Neural progenitor cell (in vitro differentiated cells): ENCODE measurements around the gene HPF1. TPM values are rescaled to one million over a fixed set of nuclear protein-coding genes. Genes with fewer than 3 reads are reported as not detected.

Experiments used
- DNase-seq: peaks from one replicate; pipeline ENCODE4 v3.0.0-alpha.2; 2016; ENCODE audit warnings: low spot score
- H2AFZ ChIP-seq: fragments of 200-600 bp; sonication (generic); replicated peaks from 2 replicates; pipeline ENCODE4 v1.6.1; 2016; ENCODE audit warnings: antibody characterized with exemption
- H3F3A ChIP-seq: fragments of 200-600 bp; sonication (generic); 2 replicates; pipeline ENCODE4 v1.6.1; 2016; ENCODE audit warnings: antibody characterized with exemption, low read depth
- H3K27ac ChIP-seq: fragments of 200-600 bp; sonication (generic); 2 replicates; pipeline ENCODE4 v1.5.1; 2016; ENCODE audit warnings: mild to moderate bottlenecking
- H3K27me3 ChIP-seq: fragments of 200-600 bp; sonication (generic); 2 replicates; pipeline ENCODE4 v1.6.1; 2016; ENCODE audit warnings: mild to moderate bottlenecking, moderate library complexity
- H3K36me3 ChIP-seq: fragments of 200-600 bp; sonication (generic); 2 replicates; pipeline ENCODE4 v1.5.1; 2016
- H3K4me1 ChIP-seq: fragments of 200-600 bp; sonication (generic); 2 replicates; pipeline ENCODE4 v1.6.1; 2016; ENCODE audit warnings: mixed run types
- H3K4me2 ChIP-seq: fragments of 200-600 bp; sonication (generic); 2 replicates; pipeline ENCODE4 v1.6.1; 2016
- H3K4me3 ChIP-seq: fragments of 200-600 bp; sonication (generic); 2 replicates; pipeline ENCODE4 v1.5.1; 2016
- H3K79me2 ChIP-seq: fragments of 200-600 bp; sonication (generic); 2 replicates; pipeline ENCODE4 v1.6.1; 2016; ENCODE audit warnings: low read depth
- H3K9ac ChIP-seq: fragments of 200-600 bp; sonication (generic); 2 replicates; pipeline ENCODE4 v1.6.1; 2016
- H3K9me3 ChIP-seq: fragments of 200-600 bp; sonication (generic); 2 replicates; pipeline ENCODE4 v1.5.1; 2016; ENCODE audit warnings: low read depth
- H4K20me1 ChIP-seq: fragments of 200-600 bp; sonication (generic); 2 replicates; pipeline ENCODE4 v1.6.1; 2016; ENCODE audit warnings: low read depth
- H3K27ac Mint-ChIP-seq: 3 replicates; pipeline ENCODE4 v1.8.0; 2021; ENCODE audit warnings: mixed read lengths
- H3K27me3 Mint-ChIP-seq: 2 replicates; pipeline ENCODE4 v1.8.0; 2022; ENCODE audit warnings: low read depth, mild to moderate bottlenecking, inconsistent platforms, moderate library complexity, mixed read lengths; ENCODE audit not compliant: insufficient read depth
- H3K36me3 Mint-ChIP-seq: 3 replicates; pipeline ENCODE4 v1.8.0; 2021; ENCODE audit warnings: mixed read lengths
- H3K4me1 Mint-ChIP-seq: 3 replicates; pipeline ENCODE4 v1.8.0; 2021; ENCODE audit warnings: mixed read lengths
- H3K4me3 Mint-ChIP-seq: 3 replicates; pipeline ENCODE4 v1.8.0; 2021; ENCODE audit warnings: mild to moderate bottlenecking, moderate library complexity, mixed read lengths
- H3K9me3 Mint-ChIP-seq: 3 replicates; pipeline ENCODE4 v1.8.0; 2020; ENCODE audit warnings: mixed read lengths
- EZH2 ChIP-seq: fragments of 200-600 bp; sonication (generic); IDR thresholded peaks from 2 replicates; pipeline ENCODE4 v1.6.1; 2017; ENCODE audit warnings: antibody characterized with exemption, mild to moderate bottlenecking, moderate library complexity
- EZH2phosphoT487 ChIP-seq: fragments of 200-600 bp; sonication (generic); IDR thresholded peaks from 2 replicates; pipeline ENCODE4 v1.6.1; 2017; ENCODE audit warnings: antibody characterized with exemption
- total RNA-seq: library from RNA; depleted of rRNA; stranded (reverse); fragments of >200 nt; gene quantifications from 2 replicates; pipeline ENCODE4 v1.2.3, GENCODE V29; 2015; ENCODE audit warnings: low replicate concordance
- TF ChIP-seq, protein P1 (sequence below): fragments of 200-600 bp; sonication (generic); IDR thresholded peaks from 2 replicates; pipeline ENCODE4 v1.5.1; 2017; ENCODE audit warnings: antibody characterized with exemption, mild to moderate bottlenecking

Gene HPF1
- total RNA-seq, 1 donor from 2014 or later: 131 TPM

- Histone ChIP-seq H3K9me3 (no peaks in the 10 kb centered on the region), H4K20me1 (no peaks in the 10 kb centered on the region), H3K4me2 (peak overlapping the region; percentile 75), H3K4me1 (no peaks in the 10 kb centered on the region), H3K79me2 (no peaks in the 10 kb centered on the region), H3K27ac (no peak overlapping the region), H3K36me3 (no peaks in the 10 kb centered on the region), H3K4me3 (peak overlapping the region; percentile 41), H2AFZ (peak overlapping the region; percentile 58), H3K9ac (no peak overlapping the region), H3F3A (peaks cover 4% of the 10 kb centered on the region), H3K27me3 (peaks cover 44% of the 10 kb centered on the region)
- Mint-ChIP-seq H3K27ac (no peak overlapping the region), H3K27me3 (peaks cover 16% of the 10 kb centered on the region), H3K9me3 (no peaks in the 10 kb centered on the region), H3K36me3 (no peaks in the 10 kb centered on the region), H3K4me3 (peak overlapping the region; percentile 78), H3K4me1 (peaks cover 14% of the 10 kb centered on the region)
- DNase-seq: peak; percentile 81
- TF ChIP-seq, protein P1, sequence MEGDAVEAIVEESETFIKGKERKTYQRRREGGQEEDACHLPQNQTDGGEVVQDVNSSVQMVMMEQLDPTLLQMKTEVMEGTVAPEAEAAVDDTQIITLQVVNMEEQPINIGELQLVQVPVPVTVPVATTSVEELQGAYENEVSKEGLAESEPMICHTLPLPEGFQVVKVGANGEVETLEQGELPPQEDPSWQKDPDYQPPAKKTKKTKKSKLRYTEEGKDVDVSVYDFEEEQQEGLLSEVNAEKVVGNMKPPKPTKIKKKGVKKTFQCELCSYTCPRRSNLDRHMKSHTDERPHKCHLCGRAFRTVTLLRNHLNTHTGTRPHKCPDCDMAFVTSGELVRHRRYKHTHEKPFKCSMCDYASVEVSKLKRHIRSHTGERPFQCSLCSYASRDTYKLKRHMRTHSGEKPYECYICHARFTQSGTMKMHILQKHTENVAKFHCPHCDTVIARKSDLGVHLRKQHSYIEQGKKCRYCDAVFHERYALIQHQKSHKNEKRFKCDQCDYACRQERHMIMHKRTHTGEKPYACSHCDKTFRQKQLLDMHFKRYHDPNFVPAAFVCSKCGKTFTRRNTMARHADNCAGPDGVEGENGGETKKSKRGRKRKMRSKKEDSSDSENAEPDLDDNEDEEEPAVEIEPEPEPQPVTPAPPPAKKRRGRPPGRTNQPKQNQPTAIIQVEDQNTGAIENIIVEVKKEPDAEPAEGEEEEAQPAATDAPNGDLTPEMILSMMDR: peak; percentile 50
- TF ChIP-seq EZH2phosphoT487 (peak; percentile 32), EZH2 (peak; percentile 56)
Observed at GRCh38 chr4:169791527-169792156, 33.9 kb upstream of the HPF1 start.

GRCh38 chr4:169791062-169791461, 33.3 kb upstream of the HPF1 start:
- no peaks in the 10 kb centered on the region for H3K36me3 Mint-ChIP-seq
- Histone ChIP-seq H3K79me2 (no peaks in the 10 kb centered on the region), H3K27me3 (peaks cover 44% of the 10 kb centered on the region), H3K9me3 (no peaks in the 10 kb centered on the region), H3K9ac (no peak overlapping the region), H4K20me1 (no peaks in the 10 kb centered on the region), H3F3A (peaks cover 4% of the 10 kb centered on the region), H2AFZ (no peak overlapping the region), H3K4me1 (no peaks in the 10 kb centered on the region), H3K4me2 (peak overlapping the region; percentile 75), H3K27ac (no peak overlapping the region), H3K4me3 (peak overlapping the region; percentile 41), H3K36me3 (no peaks in the 10 kb centered on the region)
- DNase-seq: no peak
- H3K4me3 Mint-ChIP-seq: peak overlapping the region; percentile 78
- H3K27me3 Mint-ChIP-seq: peaks cover 17% of the 10 kb centered on the region
- TF ChIP-seq EZH2: no peak
- peak; percentile 12 for TF ChIP-seq EZH2phosphoT487
- H3K4me1 Mint-ChIP-seq: peaks cover 14% of the 10 kb centered on the region
- H3K27ac Mint-ChIP-seq: no peak overlapping the region
- no peaks in the 10 kb centered on the region for H3K9me3 Mint-ChIP-seq

DNA sequence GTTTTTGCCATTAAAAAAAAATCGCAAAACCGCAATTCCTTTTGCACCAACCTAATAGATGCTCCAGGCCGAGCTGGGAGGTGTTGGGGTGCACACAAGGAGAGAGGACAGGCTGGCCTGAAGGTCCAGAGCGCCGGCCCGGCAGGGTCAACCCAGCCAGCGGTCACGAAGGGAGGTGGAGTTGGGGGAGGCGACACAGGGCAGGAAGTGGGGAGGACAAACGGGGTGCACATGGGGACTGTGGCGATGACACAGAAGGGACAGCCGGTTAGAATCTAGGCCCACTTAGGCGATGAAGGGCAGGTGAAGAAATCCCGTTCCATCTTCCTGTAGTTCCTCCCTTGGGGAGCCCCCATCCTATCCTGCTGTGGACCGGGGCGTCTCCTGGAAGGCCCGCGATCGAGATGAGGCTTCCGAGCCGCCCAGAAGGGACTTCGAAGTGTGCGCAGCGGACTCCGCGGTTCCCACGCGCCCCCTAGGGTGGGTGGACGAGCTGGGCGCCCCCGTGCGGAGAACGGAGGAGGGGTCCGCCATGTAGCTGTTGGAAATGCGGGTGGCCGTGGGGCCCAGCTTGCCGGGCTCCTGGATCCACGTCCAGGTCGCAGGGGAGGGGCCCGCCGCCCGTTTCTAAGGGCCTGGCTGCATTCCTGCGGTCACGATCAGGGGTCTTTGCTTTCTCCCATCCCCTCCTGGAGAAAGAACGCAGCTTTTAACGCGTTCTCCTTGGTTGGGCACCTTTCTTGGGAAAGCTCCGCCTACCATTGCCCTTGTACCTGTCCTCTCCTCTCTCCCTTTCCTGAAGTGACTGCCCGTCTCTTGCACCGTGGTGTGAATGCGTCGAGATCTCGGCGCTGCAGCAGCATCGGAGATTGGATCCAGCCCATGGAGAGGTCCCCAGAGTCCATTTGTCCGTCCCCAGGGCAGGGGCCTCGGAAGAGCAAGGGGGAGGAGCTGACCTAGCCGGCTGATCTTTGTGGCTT, 17.0 kb upstream of the HPF1 start:
- no peak overlapping the region for H3K9ac ChIP-seq
- no peaks in the 10 kb centered on the region for H3K4me1 ChIP-seq
- no peak for TF ChIP-seq EZH2phosphoT487
- TF ChIP-seq, protein P1: peak; percentile 16
- TF ChIP-seq EZH2: no peak
- peaks cover 2% of the 10 kb centered on the region for H3K9me3 Mint-ChIP-seq
- H2AFZ ChIP-seq: no peak overlapping the region
- no peaks in the 10 kb centered on the region for H3K79me2 ChIP-seq
- no peaks in the 10 kb centered on the region for H3K4me1 Mint-ChIP-seq
- H3K4me3 Mint-ChIP-seq: no peak overlapping the region
- H3K27me3 Mint-ChIP-seq: peaks cover 6% of the 10 kb centered on the region
- no peaks in the 10 kb centered on the region for H3K27me3 ChIP-seq
- no peaks in the 10 kb centered on the region for H3K36me3 Mint-ChIP-seq
- H3K36me3 ChIP-seq: no peaks in the 10 kb centered on the region
- no peaks in the 10 kb centered on the region for H4K20me1 ChIP-seq
- H3K4me3 ChIP-seq: no peak overlapping the region
- H3K27ac Mint-ChIP-seq: no peak overlapping the region
- peak overlapping the region; percentile 13 for H3K4me2 ChIP-seq
- no peaks in the 10 kb centered on the region for H3K9me3 ChIP-seq
- peak; percentile 9 for DNase-seq
- no peak overlapping the region for H3K27ac ChIP-seq
- no peaks in the 10 kb centered on the region for H3F3A ChIP-seq
